SK-N-MC (cell line): ENCODE results near the gene CD36.

Source experiments
- DNase-seq: peaks from one replicate; pipeline ENCODE4 v3.0.0-alpha.2; 2011; ENCODE audit warnings: low read depth, low spot score
- H3K27ac ChIP-seq: fragments of 200-600 bp; sonication (generic); 2 replicates; pipeline ENCODE4 v1.5.1; 2016; ENCODE audit warnings: mixed run types
- H3K36me3 ChIP-seq: fragments of 200-600 bp; sonication (generic); 2 replicates; pipeline ENCODE4 v1.6.1; 2017; ENCODE audit warnings: antibody characterized with exemption, low read length, mixed read lengths; ENCODE audit not compliant: insufficient read depth
- H3K4me3 ChIP-seq: fragments of 200-600 bp; sonication (generic); 2 replicates; pipeline ENCODE4 v1.5.1; 2016
- H3K9ac ChIP-seq: fragments of 200-600 bp; sonication (generic); 2 replicates; pipeline ENCODE4 v1.8.0; 2017; ENCODE audit warnings: mixed run types, mixed read lengths; ENCODE audit not compliant: insufficient read length
- H3K9me3 ChIP-seq: fragments of 200-600 bp; sonication (generic); 2 replicates; pipeline ENCODE4 v1.6.1; 2017; ENCODE audit warnings: low read depth, mild to moderate bottlenecking, antibody characterized with exemption, low read length, moderate library complexity, mixed read lengths
- EZH2 ChIP-seq: fragments of 200-600 bp; sonication (generic); IDR thresholded peaks from one replicate; pipeline ENCODE4 v1.6.1; 2017; ENCODE audit warnings: antibody characterized with exemption
- FOXP2 ChIP-seq: optimal IDR thresholded peaks from 2 replicates; pipeline ENCODE3; 2011; ENCODE audit warnings: mild to moderate bottlenecking, moderate library complexity; ENCODE audit not compliant: insufficient read depth; ENCODE audit errors: extremely low read length, control extremely low read depth
- POLR2AphosphoS5 ChIP-seq: IDR thresholded peaks from 2 replicates; pipeline ENCODE4 v1.6.1; 2012; ENCODE audit warnings: mild to moderate bottlenecking, low read depth, low read length, borderline replicate concordance

CD36 gene

DNA sequence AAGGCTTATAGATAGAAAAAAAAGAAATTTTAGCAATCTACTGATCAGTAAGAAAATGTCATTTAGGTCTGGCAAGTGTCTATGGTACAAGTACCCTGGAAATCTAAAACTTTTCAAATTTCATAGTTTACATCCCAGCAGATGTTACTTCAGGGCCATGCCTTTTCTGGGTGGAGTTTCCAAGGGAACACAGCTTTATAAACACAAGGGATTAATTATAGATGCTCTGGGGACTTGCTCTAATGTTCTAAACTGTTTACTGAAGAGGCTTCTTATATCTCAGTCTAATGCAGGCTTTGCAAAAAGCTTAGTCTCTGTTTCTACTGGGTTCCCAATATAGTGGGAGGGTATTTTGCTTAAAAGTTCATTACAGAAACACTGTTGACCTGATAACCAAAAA is 3.1 kb downstream of the CD36 start:
- H3K36me3 ChIP-seq: 0 out of 2 replicates have a peak, but pooled peaks cover 5% of the 10 kb centered on the region
- H3K4me3 ChIP-seq: no peak overlapping the region
- H3K27ac ChIP-seq: no peak overlapping the region
- DNase-seq: no peak
- TF ChIP-seq FOXP2 (no peak), POLR2AphosphoS5 (no peak), EZH2 (no peak)
- no peak overlapping the region for H3K9ac ChIP-seq
- peaks cover 4% of the 10 kb centered on the region; the same call in 1 of the 2 replicates for H3K9me3 ChIP-seq

DNA sequence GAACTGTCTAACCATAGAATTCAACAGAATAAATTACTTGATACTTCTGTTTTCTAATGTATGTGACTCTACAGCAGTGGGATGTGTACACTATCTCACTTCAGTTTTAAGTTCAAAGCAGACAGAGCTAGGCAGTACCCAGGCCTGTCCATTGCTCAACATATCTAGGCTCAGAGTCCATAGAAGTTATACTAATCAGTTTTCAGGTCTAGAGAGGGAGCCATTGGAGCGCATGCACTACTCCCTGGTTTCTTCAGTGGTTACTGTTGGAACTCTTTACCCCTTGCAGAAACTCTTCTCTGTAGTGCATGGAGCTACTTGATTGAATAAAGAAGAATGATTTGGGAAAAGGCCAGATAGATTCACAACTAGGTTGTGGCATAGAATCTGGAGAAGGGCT is 4.4 kb downstream of the CD36 start:
- Histone ChIP-seq H3K9ac (no peak overlapping the region), H3K27ac (peak overlapping the region; percentile 83; the same call in 1 of the 2 replicates), H3K9me3 (peaks cover 4% of the 10 kb centered on the region; the same call in 1 of the 2 replicates), H3K4me3 (0 out of 2 replicates have a peak overlapping the region, but pooled peaks have one; percentile 18), H3K36me3 (0 out of 2 replicates have a peak, but pooled peaks cover 5% of the 10 kb centered on the region)
- DNase-seq: peak; percentile 16
- no peak for TF ChIP-seq EZH2
- TF ChIP-seq POLR2AphosphoS5: no peak
- TF ChIP-seq FOXP2: no peak

DNA sequence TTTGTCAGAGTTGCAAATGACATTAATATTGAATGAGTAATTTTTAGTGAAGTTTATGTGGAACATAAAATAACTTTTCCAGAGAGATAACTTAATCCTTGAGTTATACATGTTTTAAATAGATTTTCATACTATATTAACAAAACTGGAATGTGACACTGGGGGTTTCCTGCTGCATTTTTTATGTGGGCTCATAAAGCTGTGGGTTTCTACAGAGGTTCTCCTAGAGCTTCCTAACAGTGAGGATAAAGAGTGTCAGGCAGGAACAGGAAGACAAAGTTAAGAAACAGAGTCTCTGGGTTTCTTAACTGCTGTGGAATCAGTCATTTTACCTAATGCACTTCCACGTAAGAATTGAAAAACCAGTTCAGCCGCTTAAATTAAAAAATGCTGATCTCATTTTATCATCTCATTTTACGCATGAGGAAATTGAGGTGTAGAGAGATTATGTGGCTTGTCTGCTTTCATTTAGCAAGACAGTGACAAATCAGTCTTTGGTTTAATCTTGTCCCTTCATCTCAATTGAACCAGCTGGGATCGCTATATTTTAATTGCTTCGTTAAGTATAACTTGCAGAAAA is 5.0 kb downstream of the CD36 start:
- peak overlapping the region; percentile 63 for H3K4me3 ChIP-seq
- DNase-seq: peak; percentile 88
- peaks cover 4% of the 10 kb centered on the region; the same call in 1 of the 2 replicates for H3K9me3 ChIP-seq
- TF ChIP-seq POLR2AphosphoS5: no peak; the same call in 1 of the 2 replicates
- TF ChIP-seq FOXP2: no peak
- TF ChIP-seq EZH2: no peak
- 0 out of 2 replicates have a peak, but pooled peaks cover 5% of the 10 kb centered on the region for H3K36me3 ChIP-seq
- H3K27ac ChIP-seq: peak overlapping the region; percentile 83
- no peak overlapping the region for H3K9ac ChIP-seq

- Histone ChIP-seq H3K9ac (no peak overlapping the region), H3K4me3 (peak overlapping the region; percentile 63), H3K27ac (peak overlapping the region; percentile 83; the same call in 1 of the 2 replicates), H3K36me3 (0 out of 2 replicates have a peak, but pooled peaks cover 5% of the 10 kb centered on the region), H3K9me3 (peaks cover 4% of the 10 kb centered on the region; the same call in 1 of the 2 replicates)
- TF ChIP-seq FOXP2 (no peak), EZH2 (no peak), POLR2AphosphoS5 (no peak)
- DNase-seq: no peak
Measured at GRCh38 chr7:80644054-80644453, 5.6 kb downstream of the CD36 start.

DNA sequence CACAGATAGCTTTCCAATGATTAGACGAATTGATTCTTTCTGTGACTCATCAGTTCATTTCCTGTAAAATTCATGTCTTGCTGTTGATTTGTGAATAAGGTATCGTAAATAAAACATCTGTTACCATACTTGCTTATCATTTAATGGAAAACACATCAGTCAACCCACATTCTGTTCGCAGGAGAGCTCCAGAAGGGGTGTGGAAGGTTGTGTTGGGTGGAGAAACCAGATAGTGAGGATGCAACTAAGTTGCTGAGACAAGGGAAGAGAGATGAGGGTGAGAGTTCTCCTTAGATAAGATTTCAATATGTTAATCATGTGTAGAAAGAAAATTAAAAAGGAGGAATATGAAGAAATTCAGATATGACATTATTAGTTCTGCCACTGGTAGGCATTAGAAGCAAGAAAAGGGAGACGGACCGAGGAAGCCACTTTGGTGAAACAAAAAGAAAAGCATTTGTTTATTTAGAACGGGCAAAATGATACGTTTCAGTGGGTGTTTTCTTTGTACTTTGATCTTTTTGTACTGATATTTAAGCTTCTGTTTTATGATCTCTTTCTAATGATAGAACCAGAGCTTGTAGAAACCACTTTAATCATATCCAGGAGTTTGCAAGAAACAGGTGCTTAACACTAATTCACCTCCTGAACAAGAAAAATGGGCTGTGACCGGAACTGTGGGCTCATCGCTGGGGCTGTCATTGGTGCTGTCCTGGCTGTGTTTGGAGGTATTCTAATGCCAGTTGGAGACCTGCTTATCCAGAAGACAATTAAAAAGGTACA is 7.8 kb downstream of the CD36 start:
- no peaks in the 10 kb centered on the region for H3K9me3 ChIP-seq
- no peaks in the 10 kb centered on the region for H3K36me3 ChIP-seq
- no peak overlapping the region for H3K27ac ChIP-seq
- no peak for TF ChIP-seq FOXP2
- TF ChIP-seq EZH2: no peak
- no peak for TF ChIP-seq POLR2AphosphoS5
- no peak overlapping the region for H3K4me3 ChIP-seq
- no peak for DNase-seq
- no peak overlapping the region for H3K9ac ChIP-seq

DNA sequence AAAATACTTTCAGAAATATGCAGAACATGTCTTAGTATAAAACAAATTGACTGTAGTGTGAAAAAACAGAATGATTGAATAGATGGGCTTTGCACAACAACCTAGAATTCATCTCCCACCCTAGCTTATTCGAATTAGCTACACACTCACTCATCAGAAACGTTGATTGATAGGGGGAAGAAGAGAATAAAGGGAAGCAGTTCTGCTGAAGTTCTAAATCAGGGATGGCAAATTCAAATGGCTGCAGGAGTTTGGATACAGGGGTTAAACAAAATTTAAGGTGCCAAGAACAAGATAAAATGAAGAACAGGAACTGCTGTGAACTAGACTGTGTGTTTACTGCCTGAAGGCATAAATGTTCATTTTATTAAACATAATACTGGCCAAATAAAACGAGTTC is 9.0 kb downstream of the CD36 start:
- DNase-seq: no peak
- Histone ChIP-seq H3K4me3 (no peak overlapping the region), H3K36me3 (no peaks in the 10 kb centered on the region), H3K9ac (no peak overlapping the region), H3K27ac (no peak overlapping the region), H3K9me3 (no peaks in the 10 kb centered on the region)
- TF ChIP-seq FOXP2: no peak
- TF ChIP-seq POLR2AphosphoS5: no peak
- TF ChIP-seq EZH2: no peak

- Histone ChIP-seq H3K9ac (no peak overlapping the region), H3K9me3 (no peaks in the 10 kb centered on the region), H3K4me3 (no peak overlapping the region), H3K36me3 (no peaks in the 10 kb centered on the region), H3K27ac (no peak overlapping the region)
- no peak for DNase-seq
- TF ChIP-seq POLR2AphosphoS5 (no peak), EZH2 (no peak)
Measured at GRCh38 chr7:80648031-80648600, 9.7 kb downstream of the CD36 start.

DNA sequence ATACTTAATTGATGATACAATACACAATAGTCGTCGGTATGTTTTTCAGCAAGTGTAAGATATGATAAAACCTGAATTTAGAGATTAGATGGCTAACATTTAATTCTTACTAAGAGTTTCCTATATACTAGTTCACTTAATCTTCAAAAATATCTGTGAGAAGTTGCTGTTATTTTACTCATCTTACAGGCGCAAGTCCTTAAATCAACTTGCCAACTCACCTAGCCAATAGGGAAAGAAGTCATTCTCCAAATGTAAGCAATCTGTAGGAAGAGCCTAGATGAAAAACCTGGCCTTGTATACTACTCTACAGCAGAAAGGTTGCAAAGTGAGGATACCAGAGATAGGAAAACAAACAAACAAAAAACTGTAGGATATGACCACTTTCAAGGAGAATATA is 10.6 kb downstream of the CD36 start:
- no peaks in the 10 kb centered on the region for H3K9me3 ChIP-seq
- no peak for DNase-seq
- no peak overlapping the region for H3K27ac ChIP-seq
- H3K9ac ChIP-seq: no peak overlapping the region
- no peaks in the 10 kb centered on the region for H3K36me3 ChIP-seq
- H3K4me3 ChIP-seq: no peak overlapping the region
- no peak for TF ChIP-seq POLR2AphosphoS5
- TF ChIP-seq FOXP2: no peak
- no peak for TF ChIP-seq EZH2
